HG02981 (cell line): Measurements from ENCODE around the gene TLE7.

Source experiments
- ATAC-seq: cut with Tn5 transposase; IDR thresholded peaks from one replicate; pipeline ENCODE4 v1.9.1; 2021; ENCODE audit warnings: mild to moderate bottlenecking, moderate library complexity; ENCODE audit not compliant: unreplicated experiment

TLE7 gene

GRCh38 chr16:71449020-71449419, 7.2 kb upstream of the TLE7 start:
- ATAC-seq = no peak

GRCh38 chr16:71448274-71448866, 6.5 kb upstream of the TLE7 start:
- no peak for ATAC-seq

- no peak for ATAC-seq
These were observed 1.9 kb upstream of the TLE7 start for GRCh38 chr16:71443714-71444113.

- no peak for ATAC-seq
These were observed 355 bp downstream of the TLE7 start for GRCh38 chr16:71441348-71442050.

GRCh38 chr16:71440669-71441347, 1.0 kb downstream of the TLE7 start:
- no peak for ATAC-seq

- ATAC-seq = no peak
These were observed 2.3 kb downstream of the TLE7 start for GRCh38 chr16:71439523-71439922.

GRCh38 chr16:71436473-71436872, 5.4 kb downstream of the TLE7 start:
- no peak for ATAC-seq

- ATAC-seq = no peak
These were observed 8.9 kb downstream of the TLE7 start for GRCh38 chr16:71432906-71433305.

- no peak for ATAC-seq
These were observed 9.9 kb downstream of the TLE7 start for GRCh38 chr16:71431991-71432390.

GRCh38 chr16:71431176-71431575, 10.7 kb downstream of the TLE7 start:
- no peak for ATAC-seq

- no peak for ATAC-seq
These were observed 11.1 kb downstream of the TLE7 start for GRCh38 chr16:71430744-71431143.

- no peak for ATAC-seq
These were observed 12.3 kb downstream of the TLE7 start for GRCh38 chr16:71429581-71429980.

GRCh38 chr16:71428883-71429282, 13.0 kb downstream of the TLE7 start:
- ATAC-seq = no peak

GRCh38 chr16:71428385-71428784, 13.5 kb downstream of the TLE7 start:
- ATAC-seq = no peak

- ATAC-seq = no peak
These were observed 14.8 kb downstream of the TLE7 start for GRCh38 chr16:71426880-71427615.

GRCh38 chr16:71426069-71426879, 15.6 kb downstream of the TLE7 start:
- peak; percentile 66 for ATAC-seq

GRCh38 chr16:71425746-71426068, 16.1 kb downstream of the TLE7 start:
- no peak for ATAC-seq

- no peak for ATAC-seq
These were observed 17.2 kb downstream of the TLE7 start for GRCh38 chr16:71424626-71425025.

- no peak for ATAC-seq
These were observed 18.0 kb downstream of the TLE7 start for GRCh38 chr16:71423865-71424264.

- ATAC-seq = no peak
These were observed 18.8 kb downstream of the TLE7 start for GRCh38 chr16:71423016-71423415.

GRCh38 chr16:71421911-71422310, 19.9 kb downstream of the TLE7 start:
- ATAC-seq = no peak
